IMR-90 (cell line): ENCODE data around the gene LINS1. TPM values are rescaled to one million over a fixed set of nuclear protein-coding genes. Genes with fewer than 3 reads are reported as not detected.

Experiments used
- ATAC-seq: fragments of 200-7000 bp; cut with Tn5 transposase; 2 replicates; pipeline ENCODE4 v1.9.1; 2020; ENCODE audit warnings: low read depth, mild to moderate bottlenecking, moderate library complexity
- BruUV-seq: library from RNA; stranded (reverse); fragments of 400-500 nt; replicated peaks from 2 replicates; lab custom pipeline; 2021; lab: Mats Ljungman, UMichigan
- CTCF ChIA-PET: fragments of 300-600 bp; formaldehyde crosslinking; extraction: SDS; loops from one replicate; lab custom pipeline; 2021; ENCODE audit warnings: antibody characterized with exemption; lab: Yijun Ruan, JAX
- POLR2A ChIA-PET: fragments of 300-600 bp; sonication (Branson Sonifier 250); formaldehyde crosslinking; loops from one replicate; lab custom pipeline; 2022; ENCODE audit warnings: antibody characterized with exemption; ENCODE audit not compliant: unreplicated experiment; lab: Charles Lee
- DNase-seq: peaks from one replicate; pipeline ENCODE4 v3.0.0; 2013
- H2AFZ ChIP-seq: replicated peaks from 2 replicates; pipeline ENCODE3; 2013; ENCODE audit warnings: low read length, mild to moderate bottlenecking; ENCODE audit not compliant: poor library complexity
- H2AK5ac ChIP-seq: 2 replicates; pipeline ENCODE4 v1.6.1; 2013; ENCODE audit warnings: low read depth, low read length, inconsistent platforms
- H2AK9ac ChIP-seq: replicated peaks from 2 replicates; pipeline ENCODE3; 2013; ENCODE audit warnings: mild to moderate bottlenecking, low read depth, low read length, moderate library complexity; ENCODE audit not compliant: poor library complexity
- H2BK120ac ChIP-seq: 2 replicates; pipeline ENCODE4 v1.6.1; 2013; ENCODE audit warnings: low read depth, low read length, inconsistent platforms
- H2BK15ac ChIP-seq: 3 replicates; pipeline ENCODE4 v1.6.1; 2013; ENCODE audit warnings: low read depth, low read length, inconsistent platforms
- H2BK20ac ChIP-seq: 2 replicates; pipeline ENCODE4 v1.6.1; 2013; ENCODE audit warnings: low read depth, mild to moderate bottlenecking, inconsistent platforms, low read length, moderate library complexity
- H2BK5ac ChIP-seq: 2 replicates; pipeline ENCODE4 v1.6.1; 2013; ENCODE audit warnings: mild to moderate bottlenecking, low read depth, low read length, inconsistent platforms; ENCODE audit not compliant: poor library complexity, severe bottlenecking
- H3K14ac ChIP-seq: replicated peaks from 2 replicates; pipeline ENCODE4 v1.6.1; 2013; ENCODE audit warnings: low read depth, low read length, inconsistent platforms
- H3K18ac ChIP-seq: 2 replicates; pipeline ENCODE4 v1.6.1; 2013; ENCODE audit warnings: low read depth, low read length, control low read depth
- H3K23ac ChIP-seq: 2 replicates; pipeline ENCODE4 v1.6.1; 2013; ENCODE audit warnings: low read depth, low read length, inconsistent platforms
- H3K27ac ChIP-seq: 2 replicates; pipeline ENCODE4 v1.5.1; 2013; ENCODE audit warnings: mild to moderate bottlenecking, control low read depth, low read length; ENCODE audit not compliant: insufficient read depth
- H3K27me3 ChIP-seq: 2 replicates; pipeline ENCODE4 v1.6.1; 2013; ENCODE audit warnings: low read length; ENCODE audit not compliant: control insufficient read depth, insufficient read depth
- H3K36me3 ChIP-seq: 2 replicates; pipeline ENCODE4 v1.6.1; 2013; ENCODE audit warnings: low read length, mixed read lengths; ENCODE audit not compliant: control insufficient read depth, insufficient read depth
- H3K4ac ChIP-seq: 2 replicates; pipeline ENCODE4 v1.6.1; 2013; ENCODE audit warnings: low read depth, low read length, inconsistent platforms
- H3K4me1 ChIP-seq: 2 replicates; pipeline ENCODE4 v1.6.1; 2013; ENCODE audit warnings: low read length, mixed read lengths; ENCODE audit not compliant: control insufficient read depth, insufficient read depth
- H3K4me2 ChIP-seq: 2 replicates; pipeline ENCODE4 v1.6.1; 2013; ENCODE audit warnings: low read depth, mild to moderate bottlenecking, control low read depth, low read length, moderate library complexity
- H3K4me3 ChIP-seq: 2 replicates; pipeline ENCODE4 v1.5.1; 2013; ENCODE audit warnings: low read depth, mild to moderate bottlenecking, control low read depth, low read length, moderate library complexity; ENCODE audit not compliant: insufficient read depth
- H3K56ac ChIP-seq: 2 replicates; pipeline ENCODE4 v1.6.1; 2013; ENCODE audit warnings: low read length, inconsistent platforms; ENCODE audit not compliant: insufficient read depth; ENCODE audit errors: extremely low read depth
- H3K79me1 ChIP-seq, 2 experiments: 2 replicates each; pipeline ENCODE4 v1.6.1; 2013; ENCODE audit warnings: low read length in 2 of 2, inconsistent platforms in 1 of 2, low read depth in 1 of 2
- H3K9ac ChIP-seq: 2 replicates; pipeline ENCODE4 v1.6.1; 2013; ENCODE audit warnings: low read depth, low read length, control low read depth
- H3K9me1 ChIP-seq: 2 replicates; pipeline ENCODE4 v1.6.1; 2013; ENCODE audit warnings: low read length, inconsistent platforms; ENCODE audit not compliant: insufficient read depth
- H3K9me3 ChIP-seq: 2 replicates; pipeline ENCODE4 v1.6.1; 2013; ENCODE audit warnings: low read length; ENCODE audit not compliant: control insufficient read depth, insufficient read depth
- H4K20me1 ChIP-seq: 2 replicates; pipeline ENCODE4 v1.6.1; 2013; ENCODE audit warnings: low read length, inconsistent platforms; ENCODE audit not compliant: insufficient read depth
- H4K5ac ChIP-seq: 2 replicates; pipeline ENCODE4 v1.6.1; 2013; ENCODE audit warnings: mild to moderate bottlenecking, low read depth, low read length, control low read depth
- H4K8ac ChIP-seq, 2 experiments: 2 replicates each; pipeline ENCODE4 v1.6.1; 2013; ENCODE audit warnings: low read depth in 2 of 2, low read length in 2 of 2, control low read depth in 1 of 2, inconsistent platforms in 1 of 2
- H4K91ac ChIP-seq: 2 replicates; pipeline ENCODE4 v1.6.1; 2013; ENCODE audit warnings: low read depth, low read length, inconsistent platforms; ENCODE audit not compliant: insufficient read depth
- BHLHE40 ChIP-seq: fragments of 150-350 bp; IDR thresholded peaks from 2 replicates; pipeline ENCODE4 v1.6.1; 2016; ENCODE audit warnings: mild to moderate bottlenecking, low read depth, low read length
- CHD1 ChIP-seq: IDR thresholded peaks from 2 replicates; pipeline ENCODE4 v1.6.1; 2012; ENCODE audit warnings: low read depth, low read length, improper control_type of control experiment
- FOS ChIP-seq: fragments of 150-350 bp; IDR thresholded peaks from 2 replicates; pipeline ENCODE4 v1.6.1; 2016; ENCODE audit warnings: low read depth, low read length
- MAZ ChIP-seq: IDR thresholded peaks from 2 replicates; pipeline ENCODE4 v1.6.1; 2012; ENCODE audit warnings: low read depth, mild to moderate bottlenecking, low read length, improper control_type of control experiment, moderate library complexity, borderline replicate concordance
- MXI1 ChIP-seq: IDR thresholded peaks from 2 replicates; pipeline ENCODE4 v1.6.1; 2012; ENCODE audit warnings: low read depth, mild to moderate bottlenecking, low read length, moderate library complexity, borderline replicate concordance
- POLR2A ChIP-seq: IDR thresholded peaks from 2 replicates; pipeline ENCODE4 v1.6.1; 2012; ENCODE audit warnings: mild to moderate bottlenecking, low read depth, low read length
- RAD21 ChIP-seq: IDR thresholded peaks from 2 replicates; pipeline ENCODE4 v1.6.1; 2012; ENCODE audit warnings: low read length, improper control_type of control experiment
- RCOR1 ChIP-seq: IDR thresholded peaks from 2 replicates; pipeline ENCODE4 v1.6.1; 2012; ENCODE audit warnings: mild to moderate bottlenecking, low read length, improper control_type of control experiment; ENCODE audit not compliant: insufficient replicate concordance
- SMC3 ChIP-seq: fragments of 150-350 bp; IDR thresholded peaks from 2 replicates; pipeline ENCODE4 v1.6.1; 2016; ENCODE audit warnings: low read depth, mild to moderate bottlenecking, antibody characterized with exemption, low read length, moderate library complexity
- USF2 ChIP-seq: fragments of 150-350 bp; IDR thresholded peaks from 2 replicates; pipeline ENCODE4 v1.6.1; 2017; ENCODE audit warnings: mild to moderate bottlenecking, antibody characterized with exemption, low read length, low read depth
- WGBS, 2 experiments: methylation state at CpG; one replicate each; pipeline versions ENCODE4 v1.1.5 to v1.1.7; 2013; ENCODE audit warnings: missing lambda C conversion rate in 2 of 2; ENCODE audit not compliant: insufficient read length in 1 of 2; ENCODE audit errors: extremely low coverage in 2 of 2; 5-methylcytosine and 5-hydroxymethylcytosine counted together
- dilution Hi-C: fragments of 300-500 bp; cut with HindIII; formaldehyde crosslinking; loops from one replicate; pipeline ENCODE4 v1.14.3; 2018; ENCODE audit warnings: low sequenced_read_pairs; ENCODE audit not compliant: unreplicated experiment
- in situ Hi-C: fragments of 300-500 bp; cut with MboI; formaldehyde crosslinking; loops from 3 replicates; pipeline ENCODE4 v1.14.3; 2019; ENCODE audit warnings: low sequenced_read_pairs, inconsistent platforms, mixed read lengths
- intact Hi-C: fragments of 100-400 bp; cut with micrococcal nuclease; formaldehyde crosslinking; loops from 2 replicates; pipeline ENCODE4 v1.10.0; 2022
- polyA plus RNA-seq, 3 experiments: library from polyadenylated mRNA; depleted of rRNA; stranded (reverse); fragments of >200 nt; gene quantifications; 2 replicates each; pipeline ENCODE4 v1.2.3, GENCODE V29; 2012; ENCODE audit warnings: low replicate concordance in 1 of 3
- total RNA-seq: library from RNA; depleted of rRNA; stranded (reverse); fragments of >200 nt; gene quantifications from 2 replicates; pipeline ENCODE4 v1.2.3, GENCODE V29; 2012
- TF ChIP-seq, protein P1 (sequence below): conservative IDR thresholded peaks from 2 replicates; pipeline ENCODE4 v1.5.1; 2012; ENCODE audit warnings: mild to moderate bottlenecking, low read depth, low read length, improper control_type of control experiment
- TF ChIP-seq, protein P2 (sequence below): fragments of 150-350 bp; IDR thresholded peaks from 2 replicates; pipeline ENCODE4 v1.6.1; 2016; ENCODE audit warnings: low read depth, mild to moderate bottlenecking, low read length, moderate library complexity, borderline replicate concordance

Gene LINS1
- total and polyA plus RNA-seq, 2 of the 4 experiments (the other 2 are of a cell fraction), result 6.9 to 10.6 TPM

GRCh38 chr15:100614336-100614735 is 12.4 kb upstream of the LINS1 start:
- Histone ChIP-seq H4K20me1 (peaks cover 8% of the 10 kb centered on the region), H4K8ac (no peak overlapping the region), H3K9me3 (no peaks in the 10 kb centered on the region), H2AK5ac (no peak overlapping the region), H3K4me1 (no peaks in the 10 kb centered on the region), H3K36me3 (peaks cover 20% of the 10 kb centered on the region), H3K56ac (no peak overlapping the region), H4K91ac (no peak overlapping the region), H3K27ac (no peak overlapping the region), H3K27me3 (no peaks in the 10 kb centered on the region), H4K5ac (no peak overlapping the region), H3K9me1 (peaks cover 5% of the 10 kb centered on the region), H3K18ac (no peak overlapping the region), H2BK20ac (no peak overlapping the region), H2AFZ (no peak overlapping the region), H2BK15ac (no peak overlapping the region), H2BK5ac (no peak overlapping the region), H2AK9ac (no peak overlapping the region), H3K14ac (no peak overlapping the region), H3K79me1 (peaks cover 10% of the 10 kb centered on the region in 2 experiments), H3K23ac (no peak overlapping the region), H3K4me2 (no peak overlapping the region), H3K4ac (no peak overlapping the region), H2BK120ac (no peak overlapping the region), H3K4me3 (no peak overlapping the region), H3K9ac (no peak overlapping the region)
- ATAC-seq (no peak), DNase-seq (no peak)
- CTCF ChIA-PET, result no interaction called here
- intact Hi-C loops (no loop called here), in situ Hi-C loops (no loop called here), dilution Hi-C loops (no loop called here)
- no CpG with 5 or more reads among the region's 2 CpGs for WGBS, 2 experiments
- TF ChIP-seq RAD21, result no peak
- no peak for TF ChIP-seq POLR2A
- TF ChIP-seq USF2, result no peak
- TF ChIP-seq RCOR1, result no peak
- no peak for TF ChIP-seq BHLHE40
- TF ChIP-seq CHD1, result no peak
- TF ChIP-seq, protein P1, sequence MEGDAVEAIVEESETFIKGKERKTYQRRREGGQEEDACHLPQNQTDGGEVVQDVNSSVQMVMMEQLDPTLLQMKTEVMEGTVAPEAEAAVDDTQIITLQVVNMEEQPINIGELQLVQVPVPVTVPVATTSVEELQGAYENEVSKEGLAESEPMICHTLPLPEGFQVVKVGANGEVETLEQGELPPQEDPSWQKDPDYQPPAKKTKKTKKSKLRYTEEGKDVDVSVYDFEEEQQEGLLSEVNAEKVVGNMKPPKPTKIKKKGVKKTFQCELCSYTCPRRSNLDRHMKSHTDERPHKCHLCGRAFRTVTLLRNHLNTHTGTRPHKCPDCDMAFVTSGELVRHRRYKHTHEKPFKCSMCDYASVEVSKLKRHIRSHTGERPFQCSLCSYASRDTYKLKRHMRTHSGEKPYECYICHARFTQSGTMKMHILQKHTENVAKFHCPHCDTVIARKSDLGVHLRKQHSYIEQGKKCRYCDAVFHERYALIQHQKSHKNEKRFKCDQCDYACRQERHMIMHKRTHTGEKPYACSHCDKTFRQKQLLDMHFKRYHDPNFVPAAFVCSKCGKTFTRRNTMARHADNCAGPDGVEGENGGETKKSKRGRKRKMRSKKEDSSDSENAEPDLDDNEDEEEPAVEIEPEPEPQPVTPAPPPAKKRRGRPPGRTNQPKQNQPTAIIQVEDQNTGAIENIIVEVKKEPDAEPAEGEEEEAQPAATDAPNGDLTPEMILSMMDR, result no peak
- TF ChIP-seq, protein P2, sequence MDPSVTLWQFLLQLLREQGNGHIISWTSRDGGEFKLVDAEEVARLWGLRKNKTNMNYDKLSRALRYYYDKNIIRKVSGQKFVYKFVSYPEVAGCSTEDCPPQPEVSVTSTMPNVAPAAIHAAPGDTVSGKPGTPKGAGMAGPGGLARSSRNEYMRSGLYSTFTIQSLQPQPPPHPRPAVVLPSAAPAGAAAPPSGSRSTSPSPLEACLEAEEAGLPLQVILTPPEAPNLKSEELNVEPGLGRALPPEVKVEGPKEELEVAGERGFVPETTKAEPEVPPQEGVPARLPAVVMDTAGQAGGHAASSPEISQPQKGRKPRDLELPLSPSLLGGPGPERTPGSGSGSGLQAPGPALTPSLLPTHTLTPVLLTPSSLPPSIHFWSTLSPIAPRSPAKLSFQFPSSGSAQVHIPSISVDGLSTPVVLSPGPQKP, result no peak
- no peak for TF ChIP-seq MXI1
- TF ChIP-seq MAZ, result no peak
- no peak for TF ChIP-seq FOS
- no peak for TF ChIP-seq SMC3
- no TSS peak for BruUV-seq
- POLR2A ChIA-PET, result interaction anchor here (0.6 kb wide), 1 partner anchor 267 kb away, joined by 5 read pairs; no protein-coding TSS in a partner anchor
